ENCODE results near the gene ANTXRL. TPM values are rescaled to one million over a fixed set of nuclear protein-coding genes. Genes with fewer than 3 reads are reported as not detected.

ANTXRL gene
- polyA plus RNA-seq, 2 of the 4 experiments (the other 2 are of a cell fraction) = 0.13 to 0.26 TPM

GRCh38 chr10:46326066-46326465, 39.3 kb downstream of the ANTXRL start:
- POLR2A ChIA-PET = no interaction called here
- ATAC-seq = peak in 1 of 2 experiments; percentile 40; a peak in 2 of 6 replicates

GRCh38 chr10:46326971-46327370, 40.2 kb downstream of the ANTXRL start:
- Histone ChIP-seq H3K27ac (no peak overlapping the region), H3K4me2 (no peak overlapping the region), H3K9me3 (no peaks in the 10 kb centered on the region), H3K4me3 (no peak overlapping the region), H3K4me1 (peaks cover 24% of the 10 kb centered on the region)
- ChIA-PET CTCF (interaction anchor here (1.2 kb wide), 1 partner anchor 98 kb away, joined by 3 read pairs; no protein-coding TSS in a partner anchor), POLR2A (no interaction called here)
- no peak for ATAC-seq
- no peak for TF ChIP-seq ELK1 (IDR thresholded peaks at IDR 0.05; ENCODE audit: low read depth, low read length)
- no peak for TF ChIP-seq RAD21 (conservative IDR thresholded peaks at IDR 0.05 in 1 of 2, IDR thresholded peaks at IDR 0.05 in 1 of 2)
- no peak for TF ChIP-seq HDAC2 (IDR thresholded peaks at IDR 0.05)
- TF ChIP-seq SREBF2 (IDR thresholded peaks at IDR 0.05) = no peak
- no peak for TF ChIP-seq PHF8 (IDR thresholded peaks at IDR 0.05; ENCODE audit: borderline replicate concordance, low read depth)
- no peak for TF ChIP-seq PBX3 (IDR thresholded peaks at IDR 0.05)
- no peak for TF ChIP-seq JUN (IDR thresholded peaks at IDR 0.05)
- no peak for TF ChIP-seq NPAS2 (CRISPR knock-in tag; IDR thresholded peaks at IDR 0.05; ENCODE audit: borderline replicate concordance)
- no peak for TF ChIP-seq HOXB5 (CRISPR knock-in tag; IDR thresholded peaks at IDR 0.05)
- no peak for FAIRE-seq
- no peak for DNase-seq (ENCODE audit: low read depth in 1 of 2, low spot score in 1 of 2)
- WGBS (ENCODE audit: missing lambda C conversion rate) = 92% methylated on average over 4 of the region's 4 CpGs

More at GRCh38 chr10:46326066-46326465, 39.3 kb downstream of the ANTXRL start:
- no peak for FAIRE-seq
- no peaks in the 10 kb centered on the region for H3K9me3 ChIP-seq
- TF ChIP-seq KDM5A (IDR thresholded peaks at IDR 0.05) = no peak
- no peak for TF ChIP-seq RAD21 (conservative IDR thresholded peaks at IDR 0.05 in 1 of 2, IDR thresholded peaks at IDR 0.05 in 1 of 2)
- TF ChIP-seq CHD2 (IDR thresholded peaks at IDR 0.05; ENCODE audit: low read length, partially characterized antibody) = no peak
- no peak for TF ChIP-seq CBX2 (IDR thresholded peaks at IDR 0.05; ENCODE audit: borderline replicate concordance, low read depth)
- no peak for TF ChIP-seq MAFK (IDR thresholded peaks at IDR 0.05; ENCODE audit: partially characterized antibody)
- TF ChIP-seq TP53 (CRISPR knock-in tag; IDR thresholded peaks at IDR 0.05) = no peak
- TF ChIP-seq EHMT2 (IDR thresholded peaks at IDR 0.05; ENCODE audit: low read depth) = no peak
- TF ChIP-seq FOXS1 (CRISPR knock-in tag; IDR thresholded peaks at IDR 0.05) = no peak
- no peak for TF ChIP-seq ZSCAN20 (CRISPR knock-in tag; IDR thresholded peaks at IDR 0.05)
- no peak for TF ChIP-seq REST (IDR thresholded peaks at IDR 0.05)
- no peak for TF ChIP-seq GATA3 (IDR thresholded peaks at IDR 0.05; ENCODE audit: borderline replicate concordance)
- no peak for TF ChIP-seq BHLHE40 (IDR thresholded peaks at IDR 0.05; ENCODE audit: low read depth, low read length)
- TF ChIP-seq RCOR1 (IDR thresholded peaks at IDR 0.05; ENCODE audit: low read depth, low read length) = no peak
- TF ChIP-seq CEBPB (IDR thresholded peaks at IDR 0.05) = no peak
- no peak for TF ChIP-seq ZNF302 (CRISPR knock-in tag; IDR thresholded peaks at IDR 0.05)
- TF ChIP-seq EHF (CRISPR knock-in tag; IDR thresholded peaks at IDR 0.05) = no peak
- no peak for TF ChIP-seq ZFP36 (IDR thresholded peaks at IDR 0.05; ENCODE audit: borderline replicate concordance, partially characterized antibody)
- TF ChIP-seq HEYL (CRISPR knock-in tag; IDR thresholded peaks at IDR 0.05) = no peak
- TF ChIP-seq ATOH8 (CRISPR knock-in tag; IDR thresholded peaks at IDR 0.05; ENCODE audit: low read depth) = no peak
- no peak for TF ChIP-seq NR3C1 (IDR thresholded peaks at IDR 0.05)
- peaks cover 24% of the 10 kb centered on the region for H3K4me1 ChIP-seq
- WGBS (ENCODE audit: missing lambda C conversion rate) = 79% methylated on average over 1 of the region's 1 CpG
- no peak overlapping the region for H3K4me3 ChIP-seq
- CTCF ChIA-PET = interaction anchor here (1.1 kb wide), 1 partner anchor 35 kb away, joined by 4 read pairs; no protein-coding TSS in a partner anchor
- no peak for DNase-seq (ENCODE audit: low read depth in 1 of 2, low spot score in 1 of 2)
- H3K27ac ChIP-seq = peak overlapping the region in 1 of 2 experiments; percentile 37; a peak in 2 of 6 replicates
- no peak overlapping the region; the same call in 2 of the 3 replicates for H3K4me2 ChIP-seq
